Measurements from ENCODE around the gene FGFR1OP2. TPM values are rescaled to one million over a fixed set of nuclear protein-coding genes. Genes with fewer than 3 reads are reported as not detected.
"Not testable (repeated sequence)": the region's sequence is repeated elsewhere in the genome, so short reads cannot be mapped to it uniquely, and the experiment has no call there.

FGFR1OP2 gene
- total RNA-seq, 2 donors from 2014 or later, result 42.2 to 71.3 TPM

DNA sequence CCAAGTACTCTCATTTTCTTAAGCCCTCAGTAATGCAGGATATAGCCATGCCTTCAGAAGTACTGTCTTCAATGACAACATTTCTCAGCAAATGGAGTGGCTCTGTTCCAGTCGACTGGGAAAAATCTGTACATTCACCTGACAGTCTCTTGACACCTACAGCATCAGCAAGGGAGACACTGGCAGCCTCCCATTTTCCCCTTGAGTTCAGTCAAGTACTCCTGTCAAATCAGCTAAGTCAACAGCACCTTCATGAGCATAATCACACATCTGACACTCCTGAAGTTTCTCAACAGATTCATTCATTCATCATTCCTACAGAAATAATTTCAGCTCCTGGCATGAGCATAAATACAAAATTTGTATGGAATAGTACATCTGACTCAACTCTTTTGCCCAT lies 46.6 kb upstream of the FGFR1OP2 start:
- Mint-ChIP-seq H3K36me3 (ENCODE audit: low read depth) (peaks cover 4% of the 10 kb centered on the region), H3K4me3 (no peak overlapping the region), H3K9me3 (no peaks in the 10 kb centered on the region), H3K27ac (no peak overlapping the region), H3K27me3 (ENCODE audit: insufficient read depth) (no peaks in the 10 kb centered on the region), H3K4me1 (no peaks in the 10 kb centered on the region)
- no peak for TF ChIP-seq CTCF (conservative IDR thresholded peaks at IDR 0.05)
- H3K4me1 ChIP-seq (ENCODE audit: control insufficient read depth, insufficient read depth, low read length), result no peaks in the 10 kb centered on the region
- H3K27ac ChIP-seq (ENCODE audit: low read depth, low read length), result no peak overlapping the region
- no peak overlapping the region for H3K4me3 ChIP-seq (ENCODE audit: low read length)
- H3K9ac ChIP-seq (ENCODE audit: extremely low read depth, low read length, poor library complexity, severe bottlenecking), result no peak overlapping the region
- no peaks in the 10 kb centered on the region for H3K36me3 ChIP-seq (ENCODE audit: control insufficient read depth, insufficient read depth, low read length)
- WGBS, 2 experiments (ENCODE audit: insufficient coverage in 1 of 2, insufficient read length in 1 of 2), result 86 to 89% methylated on average over 1 of the region's 1 CpG
- H3K9me3 ChIP-seq (ENCODE audit: control insufficient read depth, low read length), result no peaks in the 10 kb centered on the region
- DNase-seq, result no peak
- H3K27me3 ChIP-seq (ENCODE audit: control insufficient read depth, insufficient read depth, low read length, poor library complexity, severe bottlenecking), result no peaks in the 10 kb centered on the region

- Histone ChIP-seq H3K4me1 (ENCODE audit: control insufficient read depth, insufficient read depth, low read length) (no peaks in the 10 kb centered on the region), H3K9ac (ENCODE audit: extremely low read depth, low read length, poor library complexity, severe bottlenecking) (no peak overlapping the region), H3K27me3 (ENCODE audit: control insufficient read depth, insufficient read depth, low read length, poor library complexity, severe bottlenecking) (no peaks in the 10 kb centered on the region), H3K4me3 (ENCODE audit: low read length) (no peak overlapping the region), H3K27ac (ENCODE audit: low read depth, low read length) (no peak overlapping the region), H3K36me3 (ENCODE audit: control insufficient read depth, insufficient read depth, low read length) (peaks cover 20% of the 10 kb centered on the region), H3K9me3 (ENCODE audit: control insufficient read depth, low read length) (no peaks in the 10 kb centered on the region)
- 92% methylated on average over 3 to 4 of the region's 4 CpGs for WGBS, 2 experiments (ENCODE audit: insufficient coverage in 1 of 2, insufficient read length in 1 of 2)
- Mint-ChIP-seq H3K9me3 (no peaks in the 10 kb centered on the region), H3K4me1 (no peaks in the 10 kb centered on the region), H3K27ac (no peak overlapping the region), H3K36me3 (ENCODE audit: low read depth) (peaks cover 21% of the 10 kb centered on the region), H3K27me3 (ENCODE audit: insufficient read depth) (no peaks in the 10 kb centered on the region), H3K4me3 (no peak overlapping the region)
- no peak for TF ChIP-seq CTCF (conservative IDR thresholded peaks at IDR 0.05)
- DNase-seq, result no peak
Measured at GRCh38 chr12:26895672-26896071, 42.6 kb upstream of the FGFR1OP2 start.

- no peaks in the 10 kb centered on the region for H3K9me3 Mint-ChIP-seq
- H3K36me3 Mint-ChIP-seq (ENCODE audit: low read depth), result peaks cover 32% of the 10 kb centered on the region
- WGBS, 2 experiments (ENCODE audit: insufficient coverage in 1 of 2, insufficient read length in 1 of 2), result 93 to 100% methylated on average over 2 of the region's 2 CpGs
Measured at GRCh38 chr12:26896913-26897312, 41.4 kb upstream of the FGFR1OP2 start.

DNA sequence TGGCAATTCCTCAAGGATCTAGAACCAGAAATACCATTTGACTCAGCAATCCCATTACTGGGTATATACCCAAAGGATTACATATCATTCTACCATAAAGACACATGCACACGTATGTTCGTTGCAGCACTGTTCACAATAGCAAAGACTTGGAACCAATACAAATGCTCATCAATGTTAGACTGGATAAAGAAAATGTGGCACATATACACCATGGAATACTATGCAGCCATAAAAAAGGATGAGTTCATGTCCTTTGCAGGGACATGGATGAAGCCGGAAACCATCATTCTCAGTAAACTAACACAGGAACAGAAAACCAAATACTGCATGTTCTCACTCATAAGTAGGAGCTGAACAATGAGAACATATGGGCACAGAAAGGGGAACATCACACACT lies 34.9 kb upstream of the FGFR1OP2 start:
- H3K27ac ChIP-seq (ENCODE audit: low read depth, low read length), result not testable (repeated sequence)
- H3K36me3 Mint-ChIP-seq (ENCODE audit: low read depth), result peaks cover 68% of the 10 kb centered on the region

More at GRCh38 chr12:26896913-26897312, 41.4 kb upstream of the FGFR1OP2 start:
- H3K27ac Mint-ChIP-seq, result no peak overlapping the region
- H3K27me3 Mint-ChIP-seq (ENCODE audit: insufficient read depth), result no peaks in the 10 kb centered on the region
- no peak for DNase-seq
- Histone ChIP-seq H3K9me3 (ENCODE audit: control insufficient read depth, low read length) (no peaks in the 10 kb centered on the region), H3K4me3 (ENCODE audit: low read length) (no peak overlapping the region), H3K4me1 (ENCODE audit: control insufficient read depth, insufficient read depth, low read length) (no peaks in the 10 kb centered on the region), H3K9ac (ENCODE audit: extremely low read depth, low read length, poor library complexity, severe bottlenecking) (no peak overlapping the region), H3K27me3 (ENCODE audit: control insufficient read depth, insufficient read depth, low read length, poor library complexity, severe bottlenecking) (no peaks in the 10 kb centered on the region), H3K27ac (ENCODE audit: low read depth, low read length) (no peak overlapping the region), H3K36me3 (ENCODE audit: control insufficient read depth, insufficient read depth, low read length) (peaks cover 22% of the 10 kb centered on the region)
- TF ChIP-seq CTCF (conservative IDR thresholded peaks at IDR 0.05), result no peak
- H3K4me1 Mint-ChIP-seq, result no peaks in the 10 kb centered on the region
- H3K4me3 Mint-ChIP-seq, result no peak overlapping the region

More for the DNA sequence above, 34.9 kb upstream of the FGFR1OP2 start:
- not testable (repeated sequence) for H3K4me1 ChIP-seq (ENCODE audit: control insufficient read depth, insufficient read depth, low read length); H3K4me3 Mint-ChIP-seq; H3K4me3 ChIP-seq (ENCODE audit: low read length); H3K9ac ChIP-seq (ENCODE audit: extremely low read depth, low read length, poor library complexity, severe bottlenecking); H3K4me1 Mint-ChIP-seq; DNase-seq; H3K27me3 ChIP-seq (ENCODE audit: control insufficient read depth, insufficient read depth, low read length, poor library complexity, severe bottlenecking); H3K27me3 Mint-ChIP-seq (ENCODE audit: insufficient read depth); H3K27ac Mint-ChIP-seq
- WGBS, 2 experiments (ENCODE audit: insufficient coverage in 1 of 2, insufficient read length in 1 of 2), result 93% methylated on average over 2 of the region's 3 CpGs; no CpG with 5 or more reads in 1 of the 2 experiments
- Histone ChIP-seq H3K9me3 (ENCODE audit: control insufficient read depth, low read length) (peaks cover 12% of the 10 kb centered on the region), H3K36me3 (ENCODE audit: control insufficient read depth, insufficient read depth, low read length) (peaks cover 52% of the 10 kb centered on the region)
- peaks cover 18% of the 10 kb centered on the region for H3K9me3 Mint-ChIP-seq

All from endodermal cell (in vitro differentiated cells).